Measurements from ENCODE around the gene CHST2.

- no peak for TF ChIP-seq CTCF (conservative IDR thresholded peaks at IDR 0.05)
- TF ChIP-seq ZFX (IDR thresholded peaks at IDR 0.05), result no peak
Measured at GRCh38 chr3:143119974-143120715, 574 bp downstream of the CHST2 start.

All from C4-2B (cell line).